Smooth muscle cell (in vitro differentiated cells): Measurements from ENCODE around the gene RPH3AL. TPM values are rescaled to one million over a fixed set of nuclear protein-coding genes. Genes with fewer than 3 reads are reported as not detected.

Experiments
- DNase-seq: peaks from one replicate; lab custom pipeline; 2025; ENCODE audit not compliant: unreplicated experiment; lab: John Stamatoyannopoulos, UW
- H2AFZ ChIP-seq: fragments of 200-600 bp; sonication (generic); 2 replicates; pipeline ENCODE4 v1.6.0; 2016; ENCODE audit warnings: antibody characterized with exemption, low read depth, mild to moderate bottlenecking
- H3F3A ChIP-seq: fragments of 200-600 bp; sonication (generic); 2 replicates; pipeline ENCODE4 v1.6.0; 2017; ENCODE audit warnings: antibody characterized with exemption, low read depth
- H3K27ac ChIP-seq: fragments of 200-600 bp; sonication (generic); 2 replicates; pipeline ENCODE4 v1.5.1; 2016; ENCODE audit warnings: low read depth, mild to moderate bottlenecking
- H3K27me3 ChIP-seq: fragments of 200-600 bp; sonication (generic); 2 replicates; pipeline ENCODE4 v1.6.1; 2016; ENCODE audit warnings: low read depth, mild to moderate bottlenecking
- H3K36me3 ChIP-seq: fragments of 200-600 bp; sonication (generic); 2 replicates; pipeline ENCODE4 v1.5.1; 2016; ENCODE audit warnings: low read depth
- H3K4me1 ChIP-seq: fragments of 200-600 bp; sonication (generic); 2 replicates; pipeline ENCODE4 v1.5.1; 2016; ENCODE audit warnings: low read depth
- H3K4me2 ChIP-seq: fragments of 200-600 bp; sonication (generic); 2 replicates; pipeline ENCODE4 v1.6.0; 2016; ENCODE audit warnings: mild to moderate bottlenecking
- H3K4me3 ChIP-seq: fragments of 200-600 bp; sonication (generic); 2 replicates; pipeline ENCODE4 v1.5.1; 2016; ENCODE audit warnings: mild to moderate bottlenecking
- H3K79me2 ChIP-seq: fragments of 200-600 bp; sonication (generic); 2 replicates; pipeline ENCODE4 v1.6.0; 2016; ENCODE audit warnings: low read depth, mild to moderate bottlenecking
- H3K9ac ChIP-seq: fragments of 200-600 bp; sonication (generic); 2 replicates; pipeline ENCODE4 v1.6.0; 2016; ENCODE audit warnings: low read depth
- H3K9me3 ChIP-seq: fragments of 200-600 bp; sonication (generic); replicated peaks from 2 replicates; pipeline ENCODE4 v1.5.1; 2016; ENCODE audit warnings: low read depth
- H4K20me1 ChIP-seq: fragments of 200-600 bp; sonication (generic); 2 replicates; pipeline ENCODE4 v1.6.0; 2016; ENCODE audit warnings: low read depth
- CTCF ChIP-seq: fragments of 200-600 bp; sonication (generic); IDR thresholded peaks from 2 replicates; pipeline ENCODE4 v1.5.1; 2017; ENCODE audit warnings: borderline replicate concordance, mild to moderate bottlenecking, antibody characterized with exemption; ENCODE audit not compliant: insufficient read depth, poor library complexity, severe bottlenecking
- WGBS: methylation state at CpG from one replicate; pipeline ENCODE4 v1.1.7; 2016; ENCODE audit warnings: low lambda C conversion rate; 5-methylcytosine and 5-hydroxymethylcytosine counted together
- polyA plus RNA-seq: library from polyadenylated mRNA; unstranded; fragments of >200 nt; fragmentation: Nextera tagmentation; extraction: Ambion mirVana; gene quantifications from 2 replicates; pipeline ENCODE4 v1.2.1, GENCODE V29; 2016
- total RNA-seq: library from RNA; depleted of rRNA; stranded (reverse); fragments of >200 nt; gene quantifications from 2 replicates; pipeline ENCODE4 v1.2.3, GENCODE V29; 2014

The RPH3AL gene
- total and polyA plus RNA-seq, 2 experiments from 2014 or later = 1.8 to 3.3 TPM

- Histone ChIP-seq H3K9me3 (no peaks in the 10 kb centered on the region), H3K4me1 (peaks cover 18% of the 10 kb centered on the region), H3K4me2 (no peak overlapping the region), H2AFZ (no peak overlapping the region), H3K79me2 (no peaks in the 10 kb centered on the region), H4K20me1 (no peaks in the 10 kb centered on the region), H3F3A (peaks cover 6% of the 10 kb centered on the region), H3K27me3 (no peaks in the 10 kb centered on the region), H3K27ac (no peak overlapping the region), H3K36me3 (no peaks in the 10 kb centered on the region), H3K9ac (no peak overlapping the region), H3K4me3 (no peak overlapping the region)
- TF ChIP-seq CTCF = no peak
- 92% methylated on average over 19 of the region's 19 CpGs for WGBS
- DNase-seq = no peak
Measured at GRCh38 chr17:354651-355556, 2.3 kb upstream of the RPH3AL start.

- H3K9me3 ChIP-seq = no peaks in the 10 kb centered on the region
- no peaks in the 10 kb centered on the region for H3K79me2 ChIP-seq
- H3F3A ChIP-seq = peaks cover 6% of the 10 kb centered on the region
- no peak overlapping the region for H3K9ac ChIP-seq
- no peak overlapping the region for H3K4me2 ChIP-seq
- H3K27ac ChIP-seq = no peak overlapping the region
- no peak overlapping the region for H3K4me3 ChIP-seq
- TF ChIP-seq CTCF = no peak
- DNase-seq = no peak
- H3K4me1 ChIP-seq = peaks cover 22% of the 10 kb centered on the region
- H2AFZ ChIP-seq = no peak overlapping the region
- H4K20me1 ChIP-seq = no peaks in the 10 kb centered on the region
- WGBS = 95% methylated on average over 8 of the region's 8 CpGs
- no peaks in the 10 kb centered on the region for H3K27me3 ChIP-seq
- H3K36me3 ChIP-seq = no peaks in the 10 kb centered on the region
Measured at GRCh38 chr17:353838-354234, 1.2 kb upstream of the RPH3AL start.

GRCh38 chr17:353213-353837 lies 718 bp upstream of the RPH3AL start:
- H2AFZ ChIP-seq = peak overlapping the region; percentile 94
- peak overlapping the region; percentile 84 for H3K27ac ChIP-seq
- no peak for TF ChIP-seq CTCF
- H4K20me1 ChIP-seq = no peaks in the 10 kb centered on the region
- H3K4me3 ChIP-seq = no peak overlapping the region
- no peaks in the 10 kb centered on the region for H3K36me3 ChIP-seq
- peak overlapping the region; percentile 50 for H3K9ac ChIP-seq
- no peaks in the 10 kb centered on the region for H3K27me3 ChIP-seq
- H3F3A ChIP-seq = peaks cover 6% of the 10 kb centered on the region
- no peak for DNase-seq
- H3K4me1 ChIP-seq = peaks cover 22% of the 10 kb centered on the region
- 88% methylated on average over 8 of the region's 8 CpGs for WGBS
- no peaks in the 10 kb centered on the region for H3K9me3 ChIP-seq
- no peaks in the 10 kb centered on the region for H3K79me2 ChIP-seq
- peak overlapping the region; percentile 77 for H3K4me2 ChIP-seq
